ENCODE measurements around the gene STX8. TPM values are rescaled to one million over a fixed set of nuclear protein-coding genes. Genes with fewer than 3 reads are reported as not detected.

The STX8 gene
- polyA plus RNA-seq, 1 of the 3 experiments (the other 2 are of a cell fraction) = 51.3 TPM

GRCh38 chr17:9218064-9218635 is 357.5 kb downstream of the STX8 start:
- H3K27me3 ChIP-seq (ENCODE audit: insufficient read depth) = no peaks in the 10 kb centered on the region
- H3K9me2 ChIP-seq = no peaks in the 10 kb centered on the region
- H3K4me1 ChIP-seq (ENCODE audit: control insufficient read depth in 1 of 2, insufficient read depth in 2 of 2, low read depth in 1 of 2, low read length in 1 of 2) = peaks cover 0 to 14% of the 10 kb centered on the region in 2 experiments; a peak in 2 of 4 replicates
- no peak overlapping the region for H3K4me2 ChIP-seq
- peaks cover 12% of the 10 kb centered on the region; the same call in 1 of the 2 replicates for H3K9me3 ChIP-seq
- POLR2A ChIA-PET = no interaction called here
- H3K9ac ChIP-seq = no peak overlapping the region
- H3K36me3 ChIP-seq (replicated peaks in 1 of 2; ENCODE audit: control insufficient read depth in 1 of 2, insufficient read depth in 2 of 2, low read length in 1 of 2) = no peaks in the 10 kb centered on the region
- no peaks in the 10 kb centered on the region for H3F3A ChIP-seq (replicated peaks; ENCODE audit: insufficient read depth)
- DNase-seq = no peak
- no peak overlapping the region for H3K4me3 ChIP-seq (ENCODE audit: low read depth in 2 of 2, low read length in 1 of 2)
- CTCF ChIA-PET = no interaction called here
- no peaks in the 10 kb centered on the region for H4K20me1 ChIP-seq (ENCODE audit: insufficient read depth)
- no peak overlapping the region for H3K27ac ChIP-seq (ENCODE audit: low read depth in 2 of 2, low read length in 1 of 2)
- no peaks in the 10 kb centered on the region for H3K79me2 ChIP-seq (ENCODE audit: insufficient read depth)
- H2AFZ ChIP-seq (ENCODE audit: low read depth) = no peak overlapping the region
- TF ChIP-seq, protein P1, sequence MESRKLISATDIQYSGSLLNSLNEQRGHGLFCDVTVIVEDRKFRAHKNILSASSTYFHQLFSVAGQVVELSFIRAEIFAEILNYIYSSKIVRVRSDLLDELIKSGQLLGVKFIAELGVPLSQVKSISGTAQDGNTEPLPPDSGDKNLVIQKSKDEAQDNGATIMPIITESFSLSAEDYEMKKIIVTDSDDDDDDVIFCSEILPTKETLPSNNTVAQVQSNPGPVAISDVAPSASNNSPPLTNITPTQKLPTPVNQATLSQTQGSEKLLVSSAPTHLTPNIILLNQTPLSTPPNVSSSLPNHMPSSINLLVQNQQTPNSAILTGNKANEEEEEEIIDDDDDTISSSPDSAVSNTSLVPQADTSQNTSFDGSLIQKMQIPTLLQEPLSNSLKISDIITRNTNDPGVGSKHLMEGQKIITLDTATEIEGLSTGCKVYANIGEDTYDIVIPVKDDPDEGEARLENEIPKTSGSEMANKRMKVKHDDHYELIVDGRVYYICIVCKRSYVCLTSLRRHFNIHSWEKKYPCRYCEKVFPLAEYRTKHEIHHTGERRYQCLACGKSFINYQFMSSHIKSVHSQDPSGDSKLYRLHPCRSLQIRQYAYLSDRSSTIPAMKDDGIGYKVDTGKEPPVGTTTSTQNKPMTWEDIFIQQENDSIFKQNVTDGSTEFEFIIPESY (IDR thresholded peaks at IDR 0.05; ENCODE audit: borderline replicate concordance, low read depth) = no peak
- no peak for TF ChIP-seq FOXJ3 (CRISPR knock-in tag; IDR thresholded peaks at IDR 0.05)
- TF ChIP-seq RCOR1 (IDR thresholded peaks at IDR 0.05; ENCODE audit: low read length) = no peak
- TF ChIP-seq NFIC (IDR thresholded peaks at IDR 0.05; ENCODE audit: borderline replicate concordance) = no peak
- TF ChIP-seq ELF1 (IDR thresholded peaks at IDR 0.05) = no peak
- TF ChIP-seq GATA2 (CRISPR knock-in tag; IDR thresholded peaks at IDR 0.05) = no peak
- TF ChIP-seq POLR2AphosphoS5 (IDR thresholded peaks at IDR 0.05; ENCODE audit: low read depth, low read length) = no peak
- TF ChIP-seq RAD21 (IDR thresholded peaks at IDR 0.05; ENCODE audit: low read length) = no peak
- TF ChIP-seq JUND (IDR thresholded peaks at IDR 0.05) = no peak
- TF ChIP-seq NRF1 (IDR thresholded peaks at IDR 0.05; ENCODE audit: low read depth, low read length) = no peak
- TF ChIP-seq FOXM1 (IDR thresholded peaks at IDR 0.05; ENCODE audit: low read depth) = no peak
- TF ChIP-seq, protein P2, sequence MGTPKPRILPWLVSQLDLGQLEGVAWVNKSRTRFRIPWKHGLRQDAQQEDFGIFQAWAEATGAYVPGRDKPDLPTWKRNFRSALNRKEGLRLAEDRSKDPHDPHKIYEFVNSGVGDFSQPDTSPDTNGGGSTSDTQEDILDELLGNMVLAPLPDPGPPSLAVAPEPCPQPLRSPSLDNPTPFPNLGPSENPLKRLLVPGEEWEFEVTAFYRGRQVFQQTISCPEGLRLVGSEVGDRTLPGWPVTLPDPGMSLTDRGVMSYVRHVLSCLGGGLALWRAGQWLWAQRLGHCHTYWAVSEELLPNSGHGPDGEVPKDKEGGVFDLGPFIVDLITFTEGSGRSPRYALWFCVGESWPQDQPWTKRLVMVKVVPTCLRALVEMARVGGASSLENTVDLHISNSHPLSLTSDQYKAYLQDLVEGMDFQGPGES (IDR thresholded peaks at IDR 0.05; ENCODE audit: low read depth, low read length) = no peak
- TF ChIP-seq YY1 (IDR thresholded peaks at IDR 0.05; ENCODE audit: low read depth) = no peak
- TF ChIP-seq, protein P3, sequence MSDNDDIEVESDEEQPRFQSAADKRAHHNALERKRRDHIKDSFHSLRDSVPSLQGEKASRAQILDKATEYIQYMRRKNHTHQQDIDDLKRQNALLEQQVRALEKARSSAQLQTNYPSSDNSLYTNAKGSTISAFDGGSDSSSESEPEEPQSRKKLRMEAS (IDR thresholded peaks at IDR 0.05; ENCODE audit: low read depth) = no peak
- TF ChIP-seq, protein P4, sequence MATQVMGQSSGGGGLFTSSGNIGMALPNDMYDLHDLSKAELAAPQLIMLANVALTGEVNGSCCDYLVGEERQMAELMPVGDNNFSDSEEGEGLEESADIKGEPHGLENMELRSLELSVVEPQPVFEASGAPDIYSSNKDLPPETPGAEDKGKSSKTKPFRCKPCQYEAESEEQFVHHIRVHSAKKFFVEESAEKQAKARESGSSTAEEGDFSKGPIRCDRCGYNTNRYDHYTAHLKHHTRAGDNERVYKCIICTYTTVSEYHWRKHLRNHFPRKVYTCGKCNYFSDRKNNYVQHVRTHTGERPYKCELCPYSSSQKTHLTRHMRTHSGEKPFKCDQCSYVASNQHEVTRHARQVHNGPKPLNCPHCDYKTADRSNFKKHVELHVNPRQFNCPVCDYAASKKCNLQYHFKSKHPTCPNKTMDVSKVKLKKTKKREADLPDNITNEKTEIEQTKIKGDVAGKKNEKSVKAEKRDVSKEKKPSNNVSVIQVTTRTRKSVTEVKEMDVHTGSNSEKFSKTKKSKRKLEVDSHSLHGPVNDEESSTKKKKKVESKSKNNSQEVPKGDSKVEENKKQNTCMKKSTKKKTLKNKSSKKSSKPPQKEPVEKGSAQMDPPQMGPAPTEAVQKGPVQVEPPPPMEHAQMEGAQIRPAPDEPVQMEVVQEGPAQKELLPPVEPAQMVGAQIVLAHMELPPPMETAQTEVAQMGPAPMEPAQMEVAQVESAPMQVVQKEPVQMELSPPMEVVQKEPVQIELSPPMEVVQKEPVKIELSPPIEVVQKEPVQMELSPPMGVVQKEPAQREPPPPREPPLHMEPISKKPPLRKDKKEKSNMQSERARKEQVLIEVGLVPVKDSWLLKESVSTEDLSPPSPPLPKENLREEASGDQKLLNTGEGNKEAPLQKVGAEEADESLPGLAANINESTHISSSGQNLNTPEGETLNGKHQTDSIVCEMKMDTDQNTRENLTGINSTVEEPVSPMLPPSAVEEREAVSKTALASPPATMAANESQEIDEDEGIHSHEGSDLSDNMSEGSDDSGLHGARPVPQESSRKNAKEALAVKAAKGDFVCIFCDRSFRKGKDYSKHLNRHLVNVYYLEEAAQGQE (IDR thresholded peaks at IDR 0.05; ENCODE audit: low read depth, low read length) = no peak
- TF ChIP-seq EZH2phosphoT487 (IDR thresholded peaks at IDR 0.05; ENCODE audit: borderline replicate concordance, low read depth) = no peak
- no peak for TF ChIP-seq RFX5 (IDR thresholded peaks at IDR 0.05; ENCODE audit: low read length)
- no peak for TF ChIP-seq SMC3 (IDR thresholded peaks at IDR 0.05; ENCODE audit: low read depth, low read length)
- no peak for TF ChIP-seq GABPA (IDR thresholded peaks at IDR 0.05; ENCODE audit: low read depth)
- TF ChIP-seq CHD2 (IDR thresholded peaks at IDR 0.05; ENCODE audit: low read length, partially characterized antibody) = no peak
- 27% methylated on average over 4 of the region's 8 CpGs for WGBS (ENCODE audit: low lambda C conversion rate)

Data from SK-N-SH (cell line).